HFF-Myc (cell line): ENCODE results near the gene MARVELD3.

Experiments
- DNase-seq: peaks from one replicate; pipeline ENCODE4 v3.0.0-alpha.2; 2011; ENCODE audit warnings: low read depth; ENCODE audit errors: extremely low read depth
- H3K4me3 ChIP-seq: replicated peaks from 2 replicates; pipeline ENCODE4 v1.5.1; 2011; ENCODE audit warnings: low read depth, mild to moderate bottlenecking, control low read depth, low read length
- CTCF ChIP-seq: IDR thresholded peaks from 2 replicates; pipeline ENCODE4 v1.5.1; 2012; ENCODE audit warnings: mild to moderate bottlenecking, low read depth, low read length, control low read depth; ENCODE audit errors: missing control alignments

Gene MARVELD3

DNA sequence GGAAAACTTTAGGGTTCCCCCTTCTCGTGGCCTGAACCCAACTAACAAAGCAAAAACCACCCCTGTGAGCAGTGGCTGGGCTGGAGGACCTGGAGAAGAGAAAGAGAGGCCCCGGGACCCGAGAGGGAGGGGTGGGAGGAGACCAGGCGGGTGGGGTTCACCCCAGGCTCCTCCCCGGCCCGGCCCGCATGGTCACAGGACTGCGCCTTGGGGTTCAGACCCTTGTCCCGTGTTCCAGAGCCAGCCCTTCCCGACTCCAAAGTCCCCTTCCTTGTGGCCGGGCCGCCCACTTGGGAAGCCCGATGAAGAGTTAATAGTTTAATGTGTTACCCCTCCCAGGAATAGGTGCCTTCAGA lies 852 bp downstream of the MARVELD3 start:
- H3K4me3 ChIP-seq = peak overlapping the region; percentile 32
- DNase-seq = no peak

DNA sequence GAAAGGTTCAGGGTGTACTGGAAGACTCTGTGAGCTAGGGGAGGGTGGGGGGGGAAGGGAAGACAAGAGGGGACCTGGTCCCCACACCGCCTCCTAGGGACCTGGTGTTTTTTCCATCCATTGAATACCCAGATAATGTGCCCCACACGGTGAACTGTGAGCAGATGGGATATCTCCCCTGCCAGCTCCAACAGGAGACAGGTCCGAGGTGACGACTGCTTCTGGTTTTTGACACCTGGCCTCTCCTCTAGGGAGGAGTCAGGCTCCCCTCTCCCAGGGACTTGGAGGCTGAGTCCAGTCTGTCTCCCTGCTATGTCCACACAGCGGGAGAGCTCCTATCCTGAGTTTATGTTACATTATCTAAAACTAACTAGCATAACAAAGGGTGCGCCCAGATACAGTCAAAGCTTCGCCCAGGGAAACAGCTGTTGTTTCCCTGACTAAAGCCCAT lies 1.8 kb downstream of the MARVELD3 start:
- no peak for TF ChIP-seq CTCF
- DNase-seq = no peak
- H3K4me3 ChIP-seq = no peak overlapping the region

More for the DNA sequence above, 852 bp downstream of the MARVELD3 start:
- no peak for TF ChIP-seq CTCF

- no peak for TF ChIP-seq CTCF
- no peak for DNase-seq
- H3K4me3 ChIP-seq = no peak overlapping the region
Observed at GRCh38 chr16:71628810-71629209, 2.8 kb downstream of the MARVELD3 start.

GRCh38 chr16:71629278-71630016 lies 3.5 kb downstream of the MARVELD3 start:
- DNase-seq = no peak
- no peak for TF ChIP-seq CTCF
- no peak overlapping the region for H3K4me3 ChIP-seq

DNA sequence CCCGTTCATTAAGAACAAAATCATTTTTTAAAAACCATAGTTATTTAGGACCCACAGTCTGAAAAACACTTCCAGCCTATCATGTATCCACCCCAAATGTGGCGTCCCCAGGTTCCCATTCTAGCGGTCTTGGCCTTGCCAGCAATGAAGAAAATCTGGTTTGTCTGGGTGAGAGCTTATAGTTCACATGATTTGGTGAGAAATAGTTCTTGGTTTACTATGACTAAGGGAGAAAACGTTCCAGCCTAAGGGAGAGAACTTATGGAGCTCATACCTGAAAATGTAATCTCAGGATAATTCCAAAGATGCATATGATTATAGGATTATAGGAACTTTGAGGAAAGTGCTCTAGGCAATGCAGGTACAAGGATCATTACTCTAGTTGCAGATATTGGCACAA lies 4.8 kb downstream of the MARVELD3 start:
- no peak for DNase-seq
- H3K4me3 ChIP-seq = no peak overlapping the region
- no peak for TF ChIP-seq CTCF

- TF ChIP-seq CTCF = no peak
- no peak overlapping the region for H3K4me3 ChIP-seq
- no peak for DNase-seq
Observed at GRCh38 chr16:71631776-71632175, 5.8 kb downstream of the MARVELD3 start.

- no peak for TF ChIP-seq CTCF
- DNase-seq = no peak
- H3K4me3 ChIP-seq = no peak overlapping the region
Observed at GRCh38 chr16:71635632-71636031, 9.6 kb downstream of the MARVELD3 start.
